ENCODE results near the gene PTPRQ.

DNA sequence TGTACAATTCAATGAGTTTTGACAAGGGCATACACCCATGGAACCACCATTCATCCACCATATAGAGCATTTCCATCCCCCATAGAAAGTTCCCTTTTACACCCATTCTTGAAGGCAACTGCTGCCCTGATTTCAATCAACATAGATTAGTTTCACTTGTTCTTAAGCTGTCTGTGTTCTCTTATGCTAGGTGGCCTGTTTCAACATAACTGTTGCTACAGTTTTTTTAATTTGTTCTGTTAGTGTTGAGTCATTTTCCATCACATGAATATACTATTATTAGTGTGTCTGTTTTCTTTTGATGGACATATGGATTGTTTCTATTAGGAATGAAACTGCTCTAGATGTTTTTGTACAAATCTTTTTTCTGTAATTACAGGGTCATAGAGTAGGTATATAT is 123.4 kb downstream of the PTPRQ start:
- TF ChIP-seq POLR2A (IDR thresholded peaks at IDR 0.05) = no peak
- TF ChIP-seq, protein P1, sequence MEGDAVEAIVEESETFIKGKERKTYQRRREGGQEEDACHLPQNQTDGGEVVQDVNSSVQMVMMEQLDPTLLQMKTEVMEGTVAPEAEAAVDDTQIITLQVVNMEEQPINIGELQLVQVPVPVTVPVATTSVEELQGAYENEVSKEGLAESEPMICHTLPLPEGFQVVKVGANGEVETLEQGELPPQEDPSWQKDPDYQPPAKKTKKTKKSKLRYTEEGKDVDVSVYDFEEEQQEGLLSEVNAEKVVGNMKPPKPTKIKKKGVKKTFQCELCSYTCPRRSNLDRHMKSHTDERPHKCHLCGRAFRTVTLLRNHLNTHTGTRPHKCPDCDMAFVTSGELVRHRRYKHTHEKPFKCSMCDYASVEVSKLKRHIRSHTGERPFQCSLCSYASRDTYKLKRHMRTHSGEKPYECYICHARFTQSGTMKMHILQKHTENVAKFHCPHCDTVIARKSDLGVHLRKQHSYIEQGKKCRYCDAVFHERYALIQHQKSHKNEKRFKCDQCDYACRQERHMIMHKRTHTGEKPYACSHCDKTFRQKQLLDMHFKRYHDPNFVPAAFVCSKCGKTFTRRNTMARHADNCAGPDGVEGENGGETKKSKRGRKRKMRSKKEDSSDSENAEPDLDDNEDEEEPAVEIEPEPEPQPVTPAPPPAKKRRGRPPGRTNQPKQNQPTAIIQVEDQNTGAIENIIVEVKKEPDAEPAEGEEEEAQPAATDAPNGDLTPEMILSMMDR (IDR thresholded peaks at IDR 0.05) = no peak

Measured in vagina (tissue), 2 donors.